HEK293 (cell line): ENCODE measurements around the gene DDX54.

ENCODE experiments used
- CTCF ChIA-PET: fragments of 350-600 bp; formaldehyde crosslinking; extraction: SDS; loops from one replicate; lab custom pipeline; 2021; ENCODE audit warnings: antibody characterized with exemption; lab: Yijun Ruan, JAX
- POLR2A ChIA-PET: fragments of 300-600 bp; formaldehyde crosslinking; extraction: SDS; loops from one replicate; lab custom pipeline; 2020; ENCODE audit warnings: antibody characterized with exemption, inconsistent platforms; lab: Yijun Ruan, JAX
- H3K27ac ChIP-seq: fragments of 200-500 bp; sonication (Bioruptor generic); 2 replicates; pipeline ENCODE4 v1.5.1; 2014; ENCODE audit warnings: low read depth, low read length, control low read depth, inconsistent platforms; ENCODE audit errors: extremely low read depth
- H3K36me3 ChIP-seq, 2 experiments: fragments of 200-500 bp in 1 of 2; sonication (Bioruptor generic) in 1 of 2; 1 replicate in 1 of 2; 2 replicates in 1 of 2; pipeline ENCODE4 v1.5.1; 2014 to 2017; ENCODE audit warnings: inconsistent platforms in 2 of 2, low read length in 2 of 2; ENCODE audit not compliant: control insufficient read depth in 2 of 2, insufficient read depth in 1 of 2
- H3K4me1 ChIP-seq: fragments of 200-500 bp; sonication (Bioruptor generic); 2 replicates; pipeline ENCODE4 v1.5.1; 2014; ENCODE audit warnings: mild to moderate bottlenecking, low read length, inconsistent platforms; ENCODE audit not compliant: control insufficient read depth, insufficient read depth
- H3K4me3 ChIP-seq: 2 replicates; pipeline ENCODE4 v1.5.1; 2011; ENCODE audit warnings: low read depth, mild to moderate bottlenecking, control low read depth, low read length, moderate library complexity
- H3K9me3 ChIP-seq: fragments of 200-500 bp; sonication (Bioruptor generic); 2 replicates; pipeline ENCODE4 v1.5.1; 2014; ENCODE audit warnings: low read depth, low read length, inconsistent platforms; ENCODE audit not compliant: control insufficient read depth, insufficient read depth
- GFI1B ChIP-seq: fragments of 450-650 bp; formaldehyde crosslinking; IDR thresholded peaks from 2 replicates; pipeline ENCODE4 v1.5.1; 2016; ENCODE audit warnings: missing biosample characterization, missing genetic modification characterization
- HOXA7 ChIP-seq: sonication (generic); formaldehyde crosslinking; IDR thresholded peaks from 2 replicates; pipeline ENCODE4 v1.8.1; 2022; ENCODE audit warnings: missing genetic modification reagents, borderline replicate concordance
- KLF7 ChIP-seq: fragments of 450-650 bp; formaldehyde crosslinking; IDR thresholded peaks from 2 replicates; pipeline ENCODE4 v1.5.1; 2016; ENCODE audit warnings: missing biosample characterization, missing genetic modification characterization, borderline replicate concordance
- KLF9 ChIP-seq: fragments of 450-650 bp; formaldehyde crosslinking; IDR thresholded peaks from 2 replicates; pipeline ENCODE4 v1.5.1; 2016; ENCODE audit warnings: missing biosample characterization, missing genetic modification characterization, low read depth
- MEIS1 ChIP-seq: sonication (generic); formaldehyde crosslinking; IDR thresholded peaks from 2 replicates; pipeline ENCODE4 v1.8.1; 2022; ENCODE audit warnings: missing genetic modification reagents, mild to moderate bottlenecking, borderline replicate concordance
- YY2 ChIP-seq: fragments of 450-650 bp; formaldehyde crosslinking; IDR thresholded peaks from 2 replicates; pipeline ENCODE4 v1.5.1; 2016; ENCODE audit warnings: missing biosample characterization, missing genetic modification characterization
- ZBTB1 ChIP-seq: fragments of 450-650 bp; formaldehyde crosslinking; IDR thresholded peaks from 2 replicates; pipeline ENCODE4 v1.5.1; 2016; ENCODE audit warnings: missing biosample characterization, missing genetic modification characterization
- ZNF114 ChIP-seq: fragments of 450-650 bp; formaldehyde crosslinking; IDR thresholded peaks from 2 replicates; pipeline ENCODE4 v1.5.0; 2017; ENCODE audit warnings: missing biosample characterization, missing genetic modification characterization
- ZNF155 ChIP-seq: fragments of 450-650 bp; formaldehyde crosslinking; IDR thresholded peaks from 2 replicates; pipeline ENCODE4 v1.5.1; 2016; ENCODE audit warnings: missing biosample characterization, missing genetic modification characterization
- ZNF324 ChIP-seq: fragments of 450-650 bp; formaldehyde crosslinking; IDR thresholded peaks from 2 replicates; pipeline ENCODE4 v1.5.1; 2016; ENCODE audit warnings: missing biosample characterization, missing genetic modification characterization
- ZNF341 ChIP-seq: fragments of 450-650 bp; formaldehyde crosslinking; IDR thresholded peaks from 2 replicates; pipeline ENCODE4; 2016; ENCODE audit warnings: low read depth, missing biosample characterization, missing genetic modification characterization
- ZNF398 ChIP-seq: fragments of 450-650 bp; formaldehyde crosslinking; IDR thresholded peaks from 2 replicates; pipeline ENCODE4 v1.5.1; 2017; ENCODE audit warnings: missing biosample characterization, missing genetic modification characterization
- ZNF423 ChIP-seq: fragments of 450-650 bp; formaldehyde crosslinking; IDR thresholded peaks from 2 replicates; pipeline ENCODE4 v1.5.1; 2016; ENCODE audit warnings: missing biosample characterization, missing genetic modification characterization
- ZNF501 ChIP-seq: fragments of 450-650 bp; formaldehyde crosslinking; IDR thresholded peaks from 2 replicates; pipeline ENCODE4 v1.5.1; 2016; ENCODE audit warnings: missing biosample characterization, missing genetic modification characterization
- ZNF677 ChIP-seq: fragments of 450-650 bp; IDR thresholded peaks from 2 replicates; pipeline ENCODE4 v1.5.0; 2018; ENCODE audit warnings: missing biosample characterization, mild to moderate bottlenecking, missing genetic modification characterization, moderate library complexity
- ZNF76 ChIP-seq: fragments of 450-650 bp; formaldehyde crosslinking; IDR thresholded peaks from 2 replicates; pipeline ENCODE4; 2016; ENCODE audit warnings: low read depth, missing biosample characterization, missing genetic modification characterization, borderline replicate concordance

The DDX54 gene

GRCh38 chr12:113170926-113171325, 14.4 kb downstream of the DDX54 start (continued):
- TF ChIP-seq HOXA7 (no peak), ZNF76 (no peak), ZNF114 (tag by site-specific recombination) (no peak), KLF9 (tag by site-specific recombination) (no peak), MEIS1 (CRISPR knock-in tag) (no peak), ZNF324 (no peak), ZBTB1 (tag by site-specific recombination) (no peak), ZNF501 (tag by site-specific recombination) (no peak)
- TF ChIP-seq, all 188 proteins: peak for 0

- CTCF ChIA-PET = interaction anchor here (0.7 to 1.9 kb wide), 2 partner anchors 35 to 64 kb away, joined by 3 to 4 read pairs; partner anchors contain the start of gene RASAL1
- no peak overlapping the region for H3K4me3 ChIP-seq
- H3K27ac ChIP-seq = no peak overlapping the region
- TF ChIP-seq ZNF423 = no peak
- TF ChIP-seq GFI1B (tag by site-specific recombination) = no peak
- no peak for TF ChIP-seq ZNF398 (tag by site-specific recombination)
- no peak for TF ChIP-seq KLF7
- TF ChIP-seq ZNF155 (tag by site-specific recombination) = no peak
- H3K36me3 ChIP-seq = peaks cover 54 to 93% of the 10 kb centered on the region in 2 experiments; a peak in 2 of 3 replicates
- no peaks in the 10 kb centered on the region for H3K4me1 ChIP-seq
- POLR2A ChIA-PET = no interaction called here
- H3K9me3 ChIP-seq = no peaks in the 10 kb centered on the region
Measured at GRCh38 chr12:113170457-113170856, 14.8 kb downstream of the DDX54 start.

- CTCF ChIA-PET = interaction anchor here (1.9 kb wide), 1 partner anchor 35 kb away, joined by 4 read pairs; the partner anchor contains the start of gene RASAL1
- POLR2A ChIA-PET = no interaction called here
- no peaks in the 10 kb centered on the region for H3K4me1 ChIP-seq
- H3K27ac ChIP-seq = no peak overlapping the region
- no peaks in the 10 kb centered on the region for H3K9me3 ChIP-seq
- H3K4me3 ChIP-seq = no peak overlapping the region
- H3K36me3 ChIP-seq = peaks cover 54 to 96% of the 10 kb centered on the region in 2 experiments; a peak in 2 of 3 replicates
- TF ChIP-seq YY2 (tag by site-specific recombination) = no peak
Measured at GRCh38 chr12:113169697-113170096, 15.6 kb downstream of the DDX54 start.

- Histone ChIP-seq H3K4me1 (no peaks in the 10 kb centered on the region), H3K9me3 (no peaks in the 10 kb centered on the region), H3K27ac (no peak overlapping the region), H3K4me3 (no peak overlapping the region), H3K36me3 (peaks cover 41 to 92% of the 10 kb centered on the region in 2 experiments; a peak in 2 of 3 replicates)
- ChIA-PET POLR2A (no interaction called here), CTCF (interaction anchor here (0.6 kb wide), 1 partner anchor 119 kb away, joined by 3 read pairs; no protein-coding TSS in a partner anchor)
- TF ChIP-seq ZNF341 (tag by site-specific recombination) = 0 out of 2 replicates have a peak, but pooled peaks have one; percentile 19
- TF ChIP-seq ZNF677 (tag by site-specific recombination) = no peak
Measured at GRCh38 chr12:113167868-113168267, 17.4 kb downstream of the DDX54 start.
